Measurements from ENCODE around the gene NUDT3.
"Not testable (repeated sequence)": the region's sequence is repeated elsewhere in the genome, so short reads cannot be mapped to it uniquely, and the experiment has no call there.

NUDT3 gene

GRCh38 chr6:34370361-34370760 is 22.1 kb downstream of the NUDT3 start:
- no peak for DNase-seq (ENCODE audit: low read depth in 2 of 2)

DNA sequence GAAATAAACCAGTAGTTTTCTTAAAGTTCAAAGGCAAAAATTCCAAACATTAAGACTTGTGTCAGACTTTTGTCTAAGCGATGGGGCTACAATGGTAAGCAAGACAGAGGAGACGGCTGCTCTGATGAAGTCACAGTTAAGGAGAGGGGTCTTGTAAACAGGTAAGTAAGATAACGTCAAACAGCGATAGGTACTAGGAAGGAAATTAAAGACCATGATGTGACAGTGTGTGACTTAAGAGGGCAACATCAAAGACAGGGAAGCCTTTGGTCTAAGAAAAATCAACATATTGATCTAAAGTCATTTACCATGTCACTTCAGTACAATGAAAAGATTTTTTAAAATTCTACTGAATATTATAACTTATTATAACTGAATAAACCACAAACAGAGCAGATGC is 23.1 kb downstream of the NUDT3 start:
- DNase-seq (ENCODE audit: low read depth in 2 of 2) = no peak

DNA sequence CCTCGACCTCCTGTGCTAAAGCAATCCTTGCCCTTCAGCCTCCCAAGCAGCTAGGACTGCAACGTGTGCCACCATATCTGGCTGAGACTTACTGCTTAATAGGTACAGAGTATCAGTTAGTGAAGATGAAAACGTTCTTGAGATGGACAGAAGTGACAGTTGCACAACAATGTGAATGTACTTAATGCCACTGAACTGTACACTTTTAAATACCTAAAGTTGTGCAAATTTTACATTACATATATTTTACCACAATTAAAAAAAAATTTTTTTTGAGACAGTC is 25.9 kb downstream of the NUDT3 start:
- DNase-seq (ENCODE audit: low read depth in 2 of 2) = no peak

DNA sequence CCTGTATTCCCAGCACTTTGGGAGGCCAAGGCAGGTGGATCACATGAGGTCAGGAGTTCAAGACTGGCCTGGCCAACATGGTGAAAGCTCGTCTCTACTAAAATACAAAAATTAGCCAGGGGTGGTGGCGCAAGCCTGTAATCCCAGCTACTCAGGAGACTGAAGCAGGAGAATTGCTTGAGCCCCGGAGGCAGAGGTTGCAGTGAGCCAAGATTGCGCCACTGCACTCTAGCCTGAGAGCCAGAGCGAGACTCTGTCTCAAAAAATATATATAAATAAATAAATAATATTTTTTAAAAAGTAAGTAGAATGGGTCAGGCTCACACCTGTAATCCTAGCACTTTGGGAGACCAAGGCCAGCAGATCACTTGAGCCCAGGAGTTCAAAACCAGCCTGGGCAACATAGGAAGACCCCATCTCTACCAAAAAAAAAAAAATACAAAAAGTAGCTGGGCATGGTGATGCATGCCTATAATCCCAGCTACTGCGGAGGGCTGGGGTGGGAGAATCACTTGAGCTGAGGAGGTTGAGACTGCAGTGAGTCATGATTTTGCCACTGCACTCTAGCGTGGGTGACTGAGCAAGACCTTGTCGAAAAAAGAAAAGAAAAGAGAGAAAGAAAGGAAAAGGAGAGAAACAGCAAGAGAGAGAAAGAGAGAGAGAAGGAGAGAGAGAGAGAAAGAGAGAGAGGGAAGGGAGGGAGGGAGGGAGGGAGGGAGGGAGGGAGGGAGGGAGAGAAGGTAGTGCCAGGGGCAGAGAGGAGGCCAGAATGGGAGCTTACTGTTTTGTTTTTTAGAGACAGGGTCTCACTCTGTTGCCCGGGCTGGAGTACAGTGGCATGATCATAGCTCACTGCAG is 26.5 kb downstream of the NUDT3 start:
- DNase-seq (ENCODE audit: low read depth in 2 of 2) = not testable (repeated sequence)

DNA sequence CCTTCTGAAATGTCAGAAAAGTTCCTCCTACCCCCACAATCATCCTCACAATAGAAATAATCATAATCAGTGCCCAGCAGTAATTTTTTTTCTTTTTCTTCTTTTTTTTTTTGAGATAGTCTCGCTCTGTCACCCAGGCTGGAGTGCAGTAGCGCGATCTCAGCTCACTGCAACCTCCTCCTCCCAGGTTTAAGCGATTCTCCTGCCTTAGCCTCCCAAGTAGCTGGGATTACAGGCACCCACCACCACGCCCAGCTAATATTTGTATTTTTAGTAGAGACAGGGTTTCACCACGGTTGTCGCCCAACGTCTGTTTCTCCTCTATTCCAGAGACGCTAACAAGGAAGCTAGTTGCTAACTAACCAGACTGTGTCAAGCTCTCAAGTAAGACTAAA is 28.8 kb downstream of the NUDT3 start:
- DNase-seq (ENCODE audit: low read depth in 2 of 2) = not testable (repeated sequence)

DNA sequence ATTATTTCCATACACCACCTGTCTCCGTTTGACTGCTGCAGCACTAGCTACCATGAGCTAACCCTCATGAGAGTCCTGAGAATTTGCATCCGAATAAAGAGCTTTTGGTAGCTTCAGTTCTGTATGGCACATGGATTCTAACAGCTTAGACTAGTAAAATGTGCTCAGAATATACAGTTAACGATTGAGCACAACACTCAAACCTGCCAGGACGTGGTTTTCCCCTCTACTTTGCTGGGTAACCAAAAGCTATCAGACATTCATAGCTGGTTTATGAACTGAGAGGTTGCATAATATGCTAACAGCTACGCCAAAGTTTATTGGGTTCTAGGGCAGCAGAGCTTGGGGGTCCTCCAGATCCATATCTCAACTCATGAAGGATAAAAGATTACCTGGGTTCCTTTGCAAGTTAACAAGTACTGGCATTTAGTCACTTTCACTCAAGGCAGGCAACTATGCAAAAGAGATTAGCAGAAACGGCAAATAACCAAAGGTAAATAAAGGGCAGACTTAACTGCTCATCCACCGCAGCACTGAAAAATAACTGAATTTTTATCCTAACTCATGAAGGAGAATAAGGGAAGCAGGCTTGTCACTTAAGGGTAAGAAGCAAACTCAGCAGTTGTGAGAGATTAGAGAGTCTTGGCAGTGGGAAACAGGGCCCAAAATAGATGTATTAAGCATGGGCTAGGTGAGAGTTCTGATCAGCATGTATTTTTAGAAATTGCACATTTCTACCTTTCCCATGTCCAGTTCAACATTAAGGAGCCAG is 29.4 kb downstream of the NUDT3 start:
- no peak for DNase-seq (ENCODE audit: low read depth in 2 of 2)

- no peak for DNase-seq (ENCODE audit: low read depth in 2 of 2)
Observed at GRCh38 chr6:34362176-34362575, 30.3 kb downstream of the NUDT3 start.

- no peak for DNase-seq (ENCODE audit: low read depth in 2 of 2)
Observed at GRCh38 chr6:34360556-34360955, 31.9 kb downstream of the NUDT3 start.

DNA sequence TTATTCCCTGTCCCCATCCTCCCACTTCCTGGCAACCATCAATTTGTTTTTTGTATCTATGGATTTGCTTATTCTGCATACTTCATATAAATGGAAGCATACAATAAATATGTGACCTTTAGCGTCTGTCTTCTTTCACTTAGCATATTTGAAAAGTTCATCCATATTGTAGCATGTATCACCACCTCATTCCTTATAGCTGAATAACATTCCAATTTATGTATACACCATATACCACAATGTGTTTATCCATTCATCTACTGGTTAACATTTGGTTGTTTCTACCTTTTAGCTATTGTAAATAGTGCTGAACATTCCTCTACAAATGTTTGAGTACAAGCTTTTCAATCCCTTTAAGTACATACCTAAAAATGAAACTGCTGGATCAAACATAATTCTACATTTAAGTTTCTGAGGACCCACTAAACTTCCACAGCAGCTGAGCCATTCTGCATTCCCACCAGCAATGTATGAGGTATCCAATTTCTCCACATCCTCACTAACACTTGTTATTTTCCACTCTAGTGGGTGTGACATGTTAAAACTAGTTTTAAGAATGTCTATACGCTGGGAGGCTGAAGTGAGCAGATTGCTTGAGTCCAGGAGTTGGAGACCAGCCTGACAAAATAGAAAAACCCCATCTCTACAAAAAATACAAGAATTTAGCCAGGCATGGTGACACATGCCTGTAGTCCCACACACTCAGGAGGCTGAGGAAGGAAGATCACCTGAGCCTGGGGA is 32.9 kb downstream of the NUDT3 start:
- DNase-seq (ENCODE audit: low read depth in 2 of 2) = no peak

GRCh38 chr6:34358389-34358905 is 34.0 kb downstream of the NUDT3 start:
- no peak for DNase-seq (ENCODE audit: low read depth in 2 of 2)

GRCh38 chr6:34357937-34358336 is 34.5 kb downstream of the NUDT3 start:
- DNase-seq (ENCODE audit: low read depth in 2 of 2) = no peak

DNA sequence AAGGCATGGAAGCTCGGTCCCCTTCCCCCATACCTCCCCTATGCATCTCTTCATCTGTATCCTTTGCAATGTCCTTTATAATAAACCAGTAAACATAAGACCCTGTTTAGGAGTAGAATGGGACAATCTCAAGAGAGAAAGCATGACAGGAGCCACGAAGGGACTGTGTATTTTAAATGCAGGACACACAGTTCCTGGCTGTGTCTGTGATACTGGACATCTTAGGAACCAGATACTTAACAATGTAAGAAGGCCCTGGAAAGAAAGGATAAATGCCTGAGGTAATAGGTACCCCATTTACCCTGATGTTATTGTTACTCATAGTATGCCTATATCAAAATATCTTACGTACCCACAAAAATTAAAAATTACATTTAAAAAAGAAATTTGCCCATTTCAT is 36.6 kb downstream of the NUDT3 start:
- no peak for DNase-seq (ENCODE audit: low read depth in 2 of 2)

DNA sequence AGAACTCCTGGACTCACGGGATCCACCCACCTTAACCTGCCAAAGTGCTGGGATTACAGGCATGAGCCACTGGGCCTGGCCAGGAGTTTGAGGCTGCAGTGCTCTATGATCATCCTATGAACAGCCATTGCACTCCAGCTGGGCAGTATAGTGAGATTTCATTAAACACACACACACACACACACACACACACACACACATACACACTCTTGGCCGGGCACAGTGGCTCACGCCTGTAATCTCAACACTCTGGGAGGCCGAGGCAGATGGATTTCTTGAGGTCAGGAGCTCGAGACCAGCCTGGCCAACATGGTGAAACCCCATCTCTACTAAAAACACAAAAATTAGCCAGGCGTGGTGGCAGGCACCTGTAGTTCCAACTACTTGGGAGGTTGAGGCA is 38.2 kb downstream of the NUDT3 start:
- DNase-seq (ENCODE audit: low read depth in 2 of 2) = not testable (repeated sequence)

GRCh38 chr6:34353530-34353929 is 38.9 kb downstream of the NUDT3 start:
- DNase-seq (ENCODE audit: low read depth in 2 of 2) = not testable (repeated sequence)

GRCh38 chr6:34352305-34352937 is 40.0 kb downstream of the NUDT3 start:
- DNase-seq (ENCODE audit: low read depth in 2 of 2) = no peak

DNA sequence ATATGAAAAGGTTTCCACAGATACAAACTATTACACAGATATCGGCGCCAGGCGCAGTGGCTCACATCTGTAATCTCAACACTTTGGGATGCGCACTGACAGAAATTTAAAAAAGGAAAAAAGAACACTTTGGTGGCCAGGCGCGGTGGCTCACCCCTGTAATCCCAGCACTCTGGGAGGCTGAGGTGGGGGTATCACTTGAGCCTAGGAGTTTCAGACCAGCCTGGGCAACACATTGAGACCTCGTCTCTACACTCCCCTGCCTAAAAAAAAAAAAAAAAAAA is 41.6 kb downstream of the NUDT3 start:
- DNase-seq (ENCODE audit: low read depth in 2 of 2) = no peak

DNA sequence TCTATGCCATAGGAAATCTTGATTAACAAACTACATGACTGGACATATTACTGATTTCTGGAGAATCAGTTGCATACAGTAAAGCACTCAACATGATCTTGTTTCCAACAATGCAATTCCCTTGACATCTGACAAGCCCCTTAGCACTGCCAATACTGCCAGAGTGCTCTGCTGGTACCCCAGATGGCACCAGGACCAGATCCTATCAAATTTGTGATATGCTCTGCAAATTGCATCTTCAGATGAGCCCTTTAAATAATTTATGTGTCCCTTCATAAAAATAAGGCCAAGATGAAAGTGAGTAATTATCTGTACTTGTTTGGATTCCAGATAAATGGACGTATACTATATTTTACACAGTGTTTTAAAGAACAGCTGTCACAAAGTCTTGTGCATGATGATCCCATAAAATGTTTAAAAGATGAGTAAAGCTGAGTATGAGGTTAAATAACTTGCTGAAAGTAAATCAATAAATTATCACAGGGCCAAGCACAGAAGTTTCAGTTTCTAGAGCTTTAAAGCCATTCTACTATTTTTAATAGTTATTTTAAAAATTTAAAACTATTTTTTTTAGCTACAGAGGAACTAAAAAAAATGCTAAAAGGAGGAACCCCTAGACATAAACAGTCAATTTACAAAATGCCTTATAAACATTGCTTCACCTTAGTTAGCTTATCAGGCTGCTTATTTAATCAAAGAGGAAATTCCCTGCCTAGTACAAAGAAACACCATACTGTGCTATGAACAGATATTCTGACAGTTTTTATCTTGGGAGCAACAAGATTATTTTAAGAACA is 42.1 kb downstream of the NUDT3 start:
- no peak for DNase-seq (ENCODE audit: low read depth in 2 of 2)

DNA sequence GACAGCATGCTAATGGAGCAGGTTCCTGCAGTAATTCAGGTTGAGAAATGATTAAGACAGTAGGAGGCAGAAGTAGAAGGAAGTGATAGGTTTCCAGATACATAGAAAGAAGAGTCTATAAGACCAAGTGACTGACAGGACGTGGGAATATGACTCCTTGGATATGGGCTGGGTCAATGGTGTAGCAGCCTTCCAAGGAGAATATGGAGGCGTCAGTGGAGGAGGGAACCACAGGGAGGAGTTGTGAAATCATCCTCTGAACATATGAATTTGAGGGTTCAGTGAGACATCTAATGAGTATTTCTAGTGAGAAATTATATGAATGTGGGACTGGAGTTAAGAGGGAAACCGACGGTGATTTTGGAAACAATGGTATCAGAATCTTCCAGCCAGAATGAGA is 43.3 kb downstream of the NUDT3 start:
- no peak for DNase-seq (ENCODE audit: low read depth in 2 of 2)

DNA sequence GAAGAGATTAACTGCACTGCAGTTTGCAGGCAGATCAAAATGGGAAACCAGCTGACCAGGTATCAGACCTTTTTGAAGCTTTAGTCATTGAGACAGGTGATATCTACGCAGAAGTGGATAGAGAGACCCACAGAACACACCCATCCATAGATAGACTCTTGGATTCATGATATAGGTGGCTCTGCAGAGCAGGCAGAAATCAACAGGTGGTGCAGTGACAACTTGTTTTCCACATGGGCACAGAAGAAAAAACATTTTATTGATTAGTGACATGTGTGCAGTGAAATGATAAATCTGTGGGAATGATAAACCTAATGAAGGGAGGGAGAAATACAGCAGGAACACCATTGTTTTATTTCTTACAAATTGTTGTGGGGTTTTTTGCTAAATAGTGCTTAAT is 45.2 kb downstream of the NUDT3 start:
- no peak for DNase-seq (ENCODE audit: low read depth in 2 of 2)

- DNase-seq (ENCODE audit: low read depth in 2 of 2) = no peak
Observed at GRCh38 chr6:34346175-34347119, 46.0 kb downstream of the NUDT3 start.

Data from stimulated activated CD8-positive, alpha-beta memory T cell treated with anti-CD3 and anti-CD28 coated beads, Interleukin-15, amount 100 ng/mL, for 4 hours (primary cell).